IMR-90 (cell line): ENCODE data around the gene CYP21A2. TPM values are rescaled to one million over a fixed set of nuclear protein-coding genes. Genes with fewer than 3 reads are reported as not detected.
"Not testable (repeated sequence)": the region's sequence is repeated elsewhere in the genome, so short reads cannot be mapped to it uniquely, and the experiment has no call there.

Source experiments
- ATAC-seq: fragments of 200-7000 bp; cut with Tn5 transposase; 2 replicates; pipeline ENCODE4 v1.9.1; 2020; ENCODE audit warnings: low read depth, mild to moderate bottlenecking, moderate library complexity
- Bru-seq: library from RNA; stranded (reverse); fragments of 400-500 nt; gene quantifications from one replicate; lab custom pipeline; 2021; lab: Mats Ljungman, UMichigan
- BruChase-seq, 2 experiments: library from RNA; stranded (reverse); fragments of 400-500 nt; gene quantifications; one replicate each; lab custom pipeline; 2021; lab: Mats Ljungman, UMichigan
- BruUV-seq: library from RNA; stranded (reverse); fragments of 400-500 nt; replicated peaks from 2 replicates; lab custom pipeline; 2021; lab: Mats Ljungman, UMichigan
- CTCF ChIA-PET: fragments of 300-600 bp; formaldehyde crosslinking; extraction: SDS; loops from one replicate; lab custom pipeline; 2021; ENCODE audit warnings: antibody characterized with exemption; lab: Yijun Ruan, JAX
- POLR2A ChIA-PET: fragments of 300-600 bp; sonication (Branson Sonifier 250); formaldehyde crosslinking; loops from one replicate; lab custom pipeline; 2022; ENCODE audit warnings: antibody characterized with exemption; ENCODE audit not compliant: unreplicated experiment; lab: Charles Lee
- DNase-seq: peaks from one replicate; pipeline ENCODE4 v3.0.0; 2013
- H2AFZ ChIP-seq: replicated peaks from 2 replicates; pipeline ENCODE3; 2013; ENCODE audit warnings: low read length, mild to moderate bottlenecking; ENCODE audit not compliant: poor library complexity
- H2AK5ac ChIP-seq: 2 replicates; pipeline ENCODE4 v1.6.1; 2013; ENCODE audit warnings: low read depth, low read length, inconsistent platforms
- H2AK9ac ChIP-seq: replicated peaks from 2 replicates; pipeline ENCODE3; 2013; ENCODE audit warnings: mild to moderate bottlenecking, low read depth, low read length, moderate library complexity; ENCODE audit not compliant: poor library complexity
- H2BK120ac ChIP-seq: 2 replicates; pipeline ENCODE4 v1.6.1; 2013; ENCODE audit warnings: low read depth, low read length, inconsistent platforms
- H2BK15ac ChIP-seq: 3 replicates; pipeline ENCODE4 v1.6.1; 2013; ENCODE audit warnings: low read depth, low read length, inconsistent platforms
- H2BK20ac ChIP-seq: 2 replicates; pipeline ENCODE4 v1.6.1; 2013; ENCODE audit warnings: low read depth, mild to moderate bottlenecking, inconsistent platforms, low read length, moderate library complexity
- H2BK5ac ChIP-seq: 2 replicates; pipeline ENCODE4 v1.6.1; 2013; ENCODE audit warnings: mild to moderate bottlenecking, low read depth, low read length, inconsistent platforms; ENCODE audit not compliant: poor library complexity, severe bottlenecking
- H3K14ac ChIP-seq: replicated peaks from 2 replicates; pipeline ENCODE4 v1.6.1; 2013; ENCODE audit warnings: low read depth, low read length, inconsistent platforms
- H3K18ac ChIP-seq: 2 replicates; pipeline ENCODE4 v1.6.1; 2013; ENCODE audit warnings: low read depth, low read length, control low read depth
- H3K23ac ChIP-seq: 2 replicates; pipeline ENCODE4 v1.6.1; 2013; ENCODE audit warnings: low read depth, low read length, inconsistent platforms
- H3K27ac ChIP-seq: 2 replicates; pipeline ENCODE4 v1.5.1; 2013; ENCODE audit warnings: mild to moderate bottlenecking, control low read depth, low read length; ENCODE audit not compliant: insufficient read depth
- H3K27me3 ChIP-seq: 2 replicates; pipeline ENCODE4 v1.6.1; 2013; ENCODE audit warnings: low read length; ENCODE audit not compliant: control insufficient read depth, insufficient read depth
- H3K36me3 ChIP-seq: 2 replicates; pipeline ENCODE4 v1.6.1; 2013; ENCODE audit warnings: low read length, mixed read lengths; ENCODE audit not compliant: control insufficient read depth, insufficient read depth
- H3K4ac ChIP-seq: 2 replicates; pipeline ENCODE4 v1.6.1; 2013; ENCODE audit warnings: low read depth, low read length, inconsistent platforms
- H3K4me1 ChIP-seq: 2 replicates; pipeline ENCODE4 v1.6.1; 2013; ENCODE audit warnings: low read length, mixed read lengths; ENCODE audit not compliant: control insufficient read depth, insufficient read depth
- H3K4me2 ChIP-seq: 2 replicates; pipeline ENCODE4 v1.6.1; 2013; ENCODE audit warnings: low read depth, mild to moderate bottlenecking, control low read depth, low read length, moderate library complexity
- H3K4me3 ChIP-seq: 2 replicates; pipeline ENCODE4 v1.5.1; 2013; ENCODE audit warnings: low read depth, mild to moderate bottlenecking, control low read depth, low read length, moderate library complexity; ENCODE audit not compliant: insufficient read depth
- H3K56ac ChIP-seq: 2 replicates; pipeline ENCODE4 v1.6.1; 2013; ENCODE audit warnings: low read length, inconsistent platforms; ENCODE audit not compliant: insufficient read depth; ENCODE audit errors: extremely low read depth
- H3K79me1 ChIP-seq, 2 experiments: 2 replicates each; pipeline ENCODE4 v1.6.1; 2013; ENCODE audit warnings: low read length in 2 of 2, inconsistent platforms in 1 of 2, low read depth in 1 of 2
- H3K9ac ChIP-seq: 2 replicates; pipeline ENCODE4 v1.6.1; 2013; ENCODE audit warnings: low read depth, low read length, control low read depth
- H3K9me1 ChIP-seq: 2 replicates; pipeline ENCODE4 v1.6.1; 2013; ENCODE audit warnings: low read length, inconsistent platforms; ENCODE audit not compliant: insufficient read depth
- H3K9me3 ChIP-seq: 2 replicates; pipeline ENCODE4 v1.6.1; 2013; ENCODE audit warnings: low read length; ENCODE audit not compliant: control insufficient read depth, insufficient read depth
- H4K20me1 ChIP-seq: 2 replicates; pipeline ENCODE4 v1.6.1; 2013; ENCODE audit warnings: low read length, inconsistent platforms; ENCODE audit not compliant: insufficient read depth
- H4K5ac ChIP-seq: 2 replicates; pipeline ENCODE4 v1.6.1; 2013; ENCODE audit warnings: mild to moderate bottlenecking, low read depth, low read length, control low read depth
- H4K8ac ChIP-seq, 2 experiments: 2 replicates each; pipeline ENCODE4 v1.6.1; 2013; ENCODE audit warnings: low read depth in 2 of 2, low read length in 2 of 2, control low read depth in 1 of 2, inconsistent platforms in 1 of 2
- H4K91ac ChIP-seq: 2 replicates; pipeline ENCODE4 v1.6.1; 2013; ENCODE audit warnings: low read depth, low read length, inconsistent platforms; ENCODE audit not compliant: insufficient read depth
- WGBS, 2 experiments: methylation state at CpG; one replicate each; pipeline versions ENCODE4 v1.1.5 to v1.1.7; 2013; ENCODE audit warnings: missing lambda C conversion rate in 2 of 2; ENCODE audit not compliant: insufficient read length in 1 of 2; ENCODE audit errors: extremely low coverage in 2 of 2; 5-methylcytosine and 5-hydroxymethylcytosine counted together
- dilution Hi-C: fragments of 300-500 bp; cut with HindIII; formaldehyde crosslinking; loops from one replicate; pipeline ENCODE4 v1.14.3; 2018; ENCODE audit warnings: low sequenced_read_pairs; ENCODE audit not compliant: unreplicated experiment
- in situ Hi-C: fragments of 300-500 bp; cut with MboI; formaldehyde crosslinking; loops from 3 replicates; pipeline ENCODE4 v1.14.3; 2019; ENCODE audit warnings: low sequenced_read_pairs, inconsistent platforms, mixed read lengths
- intact Hi-C: fragments of 100-400 bp; cut with micrococcal nuclease; formaldehyde crosslinking; loops from 2 replicates; pipeline ENCODE4 v1.10.0; 2022
- long read RNA-seq: library from polyadenylated mRNA; unstranded; transcript quantifications from one replicate; pipeline ENCODE4 v2.0.0, GENCODE V29; 2021; ENCODE audit not compliant: unreplicated experiment
- polyA plus RNA-seq, 3 experiments: library from polyadenylated mRNA; depleted of rRNA; stranded (reverse); fragments of >200 nt; gene quantifications; 2 replicates each; pipeline ENCODE4 v1.2.3, GENCODE V29; 2012; ENCODE audit warnings: low replicate concordance in 1 of 3
- total RNA-seq: library from RNA; depleted of rRNA; stranded (reverse); fragments of >200 nt; gene quantifications from 2 replicates; pipeline ENCODE4 v1.2.3, GENCODE V29; 2012; rRNA removed

The CYP21A2 gene
- total RNA-seq, result not detected in 2 replicates
- 0.03 and 0.10 TPM in 2 replicates for polyA plus RNA-seq (2012; rRNA removed)
- 0.05 and 0.09 TPM in 2 replicates for polyA plus RNA-seq (2012; cell fraction: cytosol; rRNA removed)
- polyA plus RNA-seq (2012; cell fraction: nucleus; rRNA removed; ENCODE audit: low replicate concordance), result 0.68 and 1.3 TPM in 2 replicates
- Bru-seq, nascent RNA, result percentile 22 among the genes with signal in this experiment
- BruChase-seq, experiment 1, labeled RNA remaining after a 6-hour chase, result percentile 33 among the genes with signal in this experiment
- BruChase-seq, experiment 2, labeled RNA remaining after a 2-hour chase, result percentile 38 among the genes with signal in this experiment
- long read RNA-seq, result 0 reads

DNA sequence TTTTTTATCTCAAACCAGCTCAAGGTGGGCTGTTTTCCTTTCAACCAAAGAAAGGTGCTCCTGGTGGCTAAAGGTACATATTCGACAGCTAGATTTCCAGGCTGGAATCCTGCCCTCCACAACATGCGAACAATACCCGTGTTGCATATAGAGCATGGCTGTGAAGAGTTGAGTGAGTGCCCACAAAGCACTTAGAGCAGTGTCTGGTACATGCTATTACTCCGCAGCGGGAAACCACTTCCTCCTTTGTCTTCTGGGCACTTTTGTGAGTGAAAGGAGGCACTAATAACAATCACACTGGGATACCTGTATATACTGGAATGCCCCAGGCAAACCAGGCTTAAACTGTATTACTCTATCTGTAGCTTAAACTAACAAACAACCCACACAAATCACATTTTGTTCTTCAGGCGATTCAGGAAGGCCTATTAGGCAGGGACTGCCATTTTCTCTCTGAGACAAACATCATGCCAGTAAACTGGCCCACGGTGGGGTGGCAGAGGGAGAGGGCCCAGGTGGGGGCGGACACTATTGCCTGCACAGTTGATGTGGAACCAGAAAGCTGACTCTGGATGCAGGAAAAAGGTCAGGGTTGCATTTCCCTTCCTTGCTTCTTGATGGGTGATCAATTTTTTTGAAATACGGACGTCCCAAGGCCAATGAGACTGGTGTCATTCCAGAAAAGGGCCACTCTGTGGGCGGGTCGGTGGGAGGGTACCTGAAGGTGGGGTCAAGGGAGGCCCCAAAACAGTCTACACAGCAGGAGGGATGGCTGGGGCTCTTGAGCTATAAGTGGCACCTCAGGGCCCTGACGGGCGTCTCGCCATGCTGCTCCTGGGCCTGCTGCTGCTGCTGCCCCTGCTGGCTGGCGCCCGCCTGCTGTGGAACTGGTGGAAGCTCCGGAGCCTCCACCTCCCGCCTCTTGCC is at the start of gene CYP21A2:
Gene CYP21A2 (plus strand): TSS at position 818 of the 927 bp plus-strand sequence. CDS start 8 bp downstream, at position 826.
- H4K20me1 ChIP-seq, CTCF ChIA-PET, H3K9ac ChIP-seq, H3K27ac ChIP-seq, H3K27me3 ChIP-seq, POLR2A ChIA-PET, ATAC-seq, H4K91ac ChIP-seq, H3K56ac ChIP-seq, H3K18ac ChIP-seq, H3K4me3 ChIP-seq, DNase-seq, H3K9me1 ChIP-seq, in situ Hi-C loops, H2BK20ac ChIP-seq, dilution Hi-C loops, H3K4me1 ChIP-seq, H2BK15ac ChIP-seq, H3K9me3 ChIP-seq, H3K36me3 ChIP-seq, H2BK5ac ChIP-seq, H2AFZ ChIP-seq, H4K5ac ChIP-seq, H2BK120ac ChIP-seq, H3K79me1 ChIP-seq, H4K8ac ChIP-seq, H2AK5ac ChIP-seq, H3K4ac ChIP-seq, H3K14ac ChIP-seq, intact Hi-C loops, H3K4me2 ChIP-seq, BruUV-seq, H2AK9ac ChIP-seq, H3K23ac ChIP-seq: not testable (repeated sequence)
- no CpG with 5 or more reads among the region's 19 CpGs for WGBS, 2 experiments

DNA sequence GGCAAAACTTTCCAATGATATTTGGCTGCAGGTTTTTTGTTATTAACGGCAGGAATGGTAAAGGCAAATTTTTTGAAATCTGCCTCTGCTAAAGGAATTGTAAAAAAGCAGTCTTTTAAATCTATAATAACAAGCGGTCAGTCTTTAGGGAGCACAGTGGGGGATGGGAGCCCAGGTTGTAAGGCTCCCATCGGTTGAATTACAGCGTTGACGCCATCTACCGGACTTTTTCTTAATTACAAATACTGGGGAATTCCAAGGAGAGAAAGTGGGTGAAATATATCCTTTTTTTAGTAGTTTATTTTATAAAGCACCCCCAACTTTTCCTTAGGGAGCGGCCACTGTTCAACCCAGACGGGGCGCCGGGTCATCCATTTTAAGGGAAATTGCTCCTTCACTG is 48.9 kb upstream of the CYP21A2 start:
- POLR2A ChIA-PET, CTCF ChIA-PET, in situ Hi-C loops, H3K4me3 ChIP-seq, H3K23ac ChIP-seq, H3K4me1 ChIP-seq, H3K4me2 ChIP-seq, H3K14ac ChIP-seq, H3K4ac ChIP-seq, H3K56ac ChIP-seq, H3K27me3 ChIP-seq, dilution Hi-C loops, H3K36me3 ChIP-seq, H2AK9ac ChIP-seq, H2BK20ac ChIP-seq, H2AK5ac ChIP-seq, H4K91ac ChIP-seq, H3K9ac ChIP-seq, H2BK15ac ChIP-seq, H3K9me1 ChIP-seq, H3K18ac ChIP-seq, intact Hi-C loops, H4K20me1 ChIP-seq, H4K8ac ChIP-seq, H3K9me3 ChIP-seq, H2AFZ ChIP-seq, H3K79me1 ChIP-seq, BruUV-seq, DNase-seq, ATAC-seq, H2BK120ac ChIP-seq, H2BK5ac ChIP-seq, H3K27ac ChIP-seq, H4K5ac ChIP-seq: not testable (repeated sequence)
- no CpG with 5 or more reads among the region's 10 CpGs for WGBS, 2 experiments
